Psoas muscle (tissue), 8 donors: ENCODE data around the gene LAS1L. TPM values are rescaled to one million over a fixed set of nuclear protein-coding genes. Genes with fewer than 3 reads are reported as not detected.
"Not testable (repeated sequence)": the region's sequence is repeated elsewhere in the genome, so short reads cannot be mapped to it uniquely, and the experiment has no call there.

ENCODE experiments used
- ATAC-seq, 4 donors: fragments of 200-7000 bp; cut with Tn5 transposase; one replicate each; pipeline ENCODE4 v1.9.1; 2020; ENCODE audit warnings: moderate library complexity in 3 of 4, mild to moderate bottlenecking in 2 of 4
- DNase-seq, 2 donors: peaks; one replicate each; pipeline ENCODE4 v3.0.0-alpha.2; 2020
- H3K27ac ChIP-seq: fragments of 200-600 bp; one replicate; pipeline ENCODE4 v1.8.0; 2022
- H3K27me3 ChIP-seq, 3 donors: fragments of 200-600 bp in 1 of 3; one replicate each; pipeline versions ENCODE4 v1.6.1 to v1.8.0; 2013 to 2022; ENCODE audit warnings: low read length in 2 of 3, mild to moderate bottlenecking in 2 of 3, moderate library complexity in 1 of 3; ENCODE audit not compliant: insufficient read depth in 3 of 3
- H3K36me3 ChIP-seq, 2 donors: fragments of 200-600 bp in 1 of 2; one replicate each; pipeline versions ENCODE4 v1.6.1 to v1.8.0; 2013 to 2022; ENCODE audit warnings: low read depth in 1 of 2, mild to moderate bottlenecking in 1 of 2, moderate library complexity in 1 of 2; ENCODE audit not compliant: insufficient read depth in 1 of 2
- H3K4me1 ChIP-seq: fragments of 200-600 bp; one replicate; pipeline ENCODE4 v1.8.0; 2022
- H3K4me3 ChIP-seq: fragments of 200-600 bp; one replicate; pipeline ENCODE4 v1.8.0; 2022; ENCODE audit warnings: mild to moderate bottlenecking
- H3K9me3 ChIP-seq: fragments of 200-600 bp; one replicate; pipeline ENCODE4 v1.8.0; 2022
- WGBS, 3 donors: extraction: QIAGEN DNeasy Blood & Tissue Kit; methylation state at CpG; one replicate each; pipeline versions ENCODE4 v1.1.6 to v1.1.7; 2013; 5-methylcytosine and 5-hydroxymethylcytosine counted together
- intact Hi-C, 2 donors: fragments of 100-400 bp; cut with DNase I; formaldehyde crosslinking; loops; one replicate each; pipeline versions ENCODE4 v1.11.0 to v1.14.2; 2022
- polyA plus RNA-seq, 3 donors: library from polyadenylated mRNA; stranded (reverse); fragments of 200-250 nt; gene quantifications; one replicate each; pipeline ENCODE4 v1.2.3, GENCODE V29; 2013
- total RNA-seq, 4 donors: library from RNA; stranded (reverse); fragmentation: NEBNext Ultra II Directional in 2 of 4; extraction: Animal tissue kit (Norgen Biotek cat#: 25700) in 2 of 4; gene quantifications; one replicate each; pipeline versions ENCODE4 v1.2.1 to v1.2.4, GENCODE V29; 2021 to 2023
- TF ChIP-seq, protein P1 (sequence below): fragments of 200-600 bp; IDR thresholded peaks from one replicate; pipeline ENCODE4 v1.8.0; 2022; ENCODE audit warnings: antibody characterized with exemption
- donor health status: healthy with polysubstance abuse.
- donor health status: DM: no; HTN: no; CAD: no; lungs with moderate emphysema.
- donor health status: Bipolar disorder and iron deficiency.
- donor health status: healthy.
- donor health status: DM: yes; HTN: yes; CAD: no.
- donor health status: DM: no; HTN: no; CAD: no.
- donor health status: DM: no; HTN: no; CAD: no.
- donor health status: DM: yes; HTN: yes; CAD: no.

The LAS1L gene
- total and polyA plus RNA-seq, 7 donors: 7.9 to 23.5 (median 13.9) TPM

DNA sequence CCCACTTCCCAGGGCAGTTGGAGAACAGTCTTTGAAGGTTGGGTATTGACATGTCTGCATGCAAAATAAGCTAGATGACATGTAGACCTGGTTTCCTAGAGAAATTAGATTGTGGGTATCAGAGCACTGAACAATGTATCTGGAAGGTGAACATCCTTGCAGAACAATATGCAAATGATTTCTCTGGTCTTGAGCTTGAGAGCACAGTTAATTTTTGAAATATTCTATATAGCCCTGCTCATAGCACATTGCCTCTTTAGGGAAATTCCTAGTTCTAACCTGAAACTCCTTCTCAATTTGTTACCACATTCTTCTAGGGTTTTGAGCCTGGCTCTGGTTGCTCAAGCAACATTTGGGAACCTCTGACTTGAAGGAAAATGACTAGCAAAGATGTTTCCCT lies 41.6 kb upstream of the LAS1L start:
- no peak for ATAC-seq
- intact Hi-C loops: no loop called here
- H3K36me3 ChIP-seq: no peaks in the 10 kb centered on the region
- no peak for DNase-seq
- TF ChIP-seq, protein P1, sequence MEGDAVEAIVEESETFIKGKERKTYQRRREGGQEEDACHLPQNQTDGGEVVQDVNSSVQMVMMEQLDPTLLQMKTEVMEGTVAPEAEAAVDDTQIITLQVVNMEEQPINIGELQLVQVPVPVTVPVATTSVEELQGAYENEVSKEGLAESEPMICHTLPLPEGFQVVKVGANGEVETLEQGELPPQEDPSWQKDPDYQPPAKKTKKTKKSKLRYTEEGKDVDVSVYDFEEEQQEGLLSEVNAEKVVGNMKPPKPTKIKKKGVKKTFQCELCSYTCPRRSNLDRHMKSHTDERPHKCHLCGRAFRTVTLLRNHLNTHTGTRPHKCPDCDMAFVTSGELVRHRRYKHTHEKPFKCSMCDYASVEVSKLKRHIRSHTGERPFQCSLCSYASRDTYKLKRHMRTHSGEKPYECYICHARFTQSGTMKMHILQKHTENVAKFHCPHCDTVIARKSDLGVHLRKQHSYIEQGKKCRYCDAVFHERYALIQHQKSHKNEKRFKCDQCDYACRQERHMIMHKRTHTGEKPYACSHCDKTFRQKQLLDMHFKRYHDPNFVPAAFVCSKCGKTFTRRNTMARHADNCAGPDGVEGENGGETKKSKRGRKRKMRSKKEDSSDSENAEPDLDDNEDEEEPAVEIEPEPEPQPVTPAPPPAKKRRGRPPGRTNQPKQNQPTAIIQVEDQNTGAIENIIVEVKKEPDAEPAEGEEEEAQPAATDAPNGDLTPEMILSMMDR: no peak
- peaks cover 0 to 18% (median 0%) of the 10 kb centered on the region in 3 donors for H3K27me3 ChIP-seq
- no peaks in the 10 kb centered on the region for H3K9me3 ChIP-seq
- H3K4me3 ChIP-seq: no peak overlapping the region
- no peaks in the 10 kb centered on the region for H3K4me1 ChIP-seq
- H3K27ac ChIP-seq: no peak overlapping the region

DNA sequence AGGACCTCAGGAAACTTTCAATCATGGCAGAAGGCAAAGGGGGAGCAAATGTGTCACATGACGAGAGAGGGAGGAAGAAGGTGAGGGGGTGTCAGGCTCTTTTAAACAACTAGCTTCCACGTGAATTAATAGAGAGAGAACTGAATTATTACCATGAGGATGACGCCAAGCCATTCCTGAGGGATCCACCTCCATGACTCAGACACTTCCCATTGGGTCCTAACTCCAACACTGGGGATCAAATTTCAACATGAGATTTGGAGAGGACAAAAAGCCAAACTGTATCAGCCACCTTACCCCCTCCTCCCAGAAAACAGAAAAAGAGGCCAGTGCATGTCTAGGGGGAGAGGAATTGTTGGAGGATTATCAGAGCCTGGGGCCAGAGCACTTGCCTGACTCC lies 40.4 kb upstream of the LAS1L start:
- no peaks in the 10 kb centered on the region for H3K4me1 ChIP-seq
- intact Hi-C loops: no loop called here
- no peaks in the 10 kb centered on the region for H3K9me3 ChIP-seq
- DNase-seq (no peak), ATAC-seq (no peak)
- no peak overlapping the region for H3K4me3 ChIP-seq
- no peaks in the 10 kb centered on the region for H3K36me3 ChIP-seq
- peaks cover 0 to 23% (median 0%) of the 10 kb centered on the region in 3 donors for H3K27me3 ChIP-seq
- TF ChIP-seq, protein P1: no peak
- WGBS, 3 donors: 19 to 39% (median 36%) methylated on average over 3 of the region's 3 CpGs
- no peak overlapping the region for H3K27ac ChIP-seq

DNA sequence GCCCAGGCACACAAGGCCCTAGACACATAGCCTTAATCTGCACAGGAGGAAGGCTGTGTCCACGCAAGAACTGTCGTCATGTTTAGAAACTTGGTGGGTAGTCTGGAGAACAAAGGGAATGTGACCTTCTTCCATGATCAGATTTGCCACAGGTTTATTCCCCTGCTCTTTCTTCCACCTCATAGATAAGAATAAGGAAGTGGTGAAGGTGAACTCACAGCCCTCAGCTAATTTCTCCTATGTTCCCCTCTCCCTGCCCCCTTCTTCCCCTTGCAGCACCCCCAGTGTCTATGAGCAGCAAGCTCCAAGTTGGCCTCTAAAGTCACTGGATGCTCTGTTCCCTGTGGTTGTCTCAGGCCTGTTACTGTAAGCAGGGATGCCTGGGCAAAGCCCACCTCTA lies 39.8 kb upstream of the LAS1L start:
- ATAC-seq: no peak
- H3K9me3 ChIP-seq: no peaks in the 10 kb centered on the region
- peaks cover 0 to 23% (median 0%) of the 10 kb centered on the region in 3 donors for H3K27me3 ChIP-seq
- WGBS, 3 donors: 80 to 94% (median 92%) methylated on average over 2 of the region's 2 CpGs
- no peaks in the 10 kb centered on the region for H3K4me1 ChIP-seq
- H3K36me3 ChIP-seq: no peaks in the 10 kb centered on the region
- DNase-seq: no peak
- intact Hi-C loops: no loop called here
- H3K4me3 ChIP-seq: no peak overlapping the region
- H3K27ac ChIP-seq: no peak overlapping the region
- TF ChIP-seq, protein P1: no peak

DNA sequence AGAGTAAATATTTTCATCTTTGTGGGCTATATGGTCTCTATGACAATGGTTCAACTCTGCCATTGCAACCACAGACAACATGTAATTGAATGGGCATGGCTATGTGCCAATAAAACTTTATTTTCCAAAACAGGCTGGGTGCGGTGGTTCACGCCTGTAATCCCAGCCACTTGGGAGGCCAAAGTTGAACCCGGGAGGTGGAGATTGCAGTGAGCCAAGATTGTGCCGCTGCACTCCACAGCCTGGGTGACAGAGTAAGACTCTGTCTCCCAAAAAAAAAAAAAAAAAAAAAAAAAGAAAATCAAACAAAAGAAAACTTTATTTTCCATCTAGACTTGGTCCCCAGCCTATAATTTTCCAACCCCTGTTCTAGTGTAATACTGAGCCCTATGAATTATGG lies 38.4 kb upstream of the LAS1L start:
- TF ChIP-seq, protein P1: no peak
- no peaks in the 10 kb centered on the region for H3K4me1 ChIP-seq
- H3K27me3 ChIP-seq: peaks cover 0 to 14% (median 0%) of the 10 kb centered on the region in 3 donors
- no peak for DNase-seq
- H3K9me3 ChIP-seq: no peaks in the 10 kb centered on the region
- H3K27ac ChIP-seq: no peak overlapping the region
- WGBS, 3 donors: 81 to 86% (median 84%) methylated on average over 4 of the region's 4 CpGs
- intact Hi-C loops: no loop called here
- H3K36me3 ChIP-seq: no peaks in the 10 kb centered on the region
- H3K4me3 ChIP-seq: no peak overlapping the region
- ATAC-seq: no peak

DNA sequence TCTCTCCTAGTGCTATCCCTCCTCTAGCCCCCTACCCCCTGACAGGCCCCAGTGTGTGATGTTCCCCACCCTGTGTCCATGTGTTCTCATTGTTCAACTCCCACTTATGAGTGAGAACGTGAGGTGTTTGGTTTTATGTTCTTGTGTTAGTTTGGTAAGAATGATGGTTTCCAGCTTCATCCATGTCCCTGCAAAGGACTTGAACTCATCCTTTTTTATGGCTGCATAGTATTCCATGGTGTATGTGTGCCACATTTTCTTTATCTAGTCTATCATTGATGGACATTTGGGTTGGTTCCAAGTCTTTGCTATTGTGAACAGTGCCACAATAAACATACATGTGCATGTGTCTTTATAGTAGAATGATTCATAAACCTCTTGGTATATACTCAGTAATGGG lies 28.3 kb upstream of the LAS1L start:
- intact Hi-C loops, DNase-seq, H3K36me3 ChIP-seq, ATAC-seq, H3K9me3 ChIP-seq, H3K4me3 ChIP-seq, H3K27ac ChIP-seq, H3K4me1 ChIP-seq: not testable (repeated sequence)
- WGBS, 3 donors: 82 to 100% (median 92%) methylated on average over 1 of the region's 1 CpG
- H3K27me3 ChIP-seq: peaks cover 0 to 12% (median 0%) of the 10 kb centered on the region in 3 donors
